ENCODE results near the gene RETREG3. TPM values are rescaled to one million over a fixed set of nuclear protein-coding genes. Genes with fewer than 3 reads are reported as not detected.
A peak's percentile ranks its signal among the peaks of the same experiment; 100 is the strongest.

RETREG3 gene
- total and polyA plus RNA-seq, 2 of the 13 experiments (the other 11 are each of a cell fraction or from before 2014, with no cell fraction given) = 47.0 to 55.8 TPM

DNA sequence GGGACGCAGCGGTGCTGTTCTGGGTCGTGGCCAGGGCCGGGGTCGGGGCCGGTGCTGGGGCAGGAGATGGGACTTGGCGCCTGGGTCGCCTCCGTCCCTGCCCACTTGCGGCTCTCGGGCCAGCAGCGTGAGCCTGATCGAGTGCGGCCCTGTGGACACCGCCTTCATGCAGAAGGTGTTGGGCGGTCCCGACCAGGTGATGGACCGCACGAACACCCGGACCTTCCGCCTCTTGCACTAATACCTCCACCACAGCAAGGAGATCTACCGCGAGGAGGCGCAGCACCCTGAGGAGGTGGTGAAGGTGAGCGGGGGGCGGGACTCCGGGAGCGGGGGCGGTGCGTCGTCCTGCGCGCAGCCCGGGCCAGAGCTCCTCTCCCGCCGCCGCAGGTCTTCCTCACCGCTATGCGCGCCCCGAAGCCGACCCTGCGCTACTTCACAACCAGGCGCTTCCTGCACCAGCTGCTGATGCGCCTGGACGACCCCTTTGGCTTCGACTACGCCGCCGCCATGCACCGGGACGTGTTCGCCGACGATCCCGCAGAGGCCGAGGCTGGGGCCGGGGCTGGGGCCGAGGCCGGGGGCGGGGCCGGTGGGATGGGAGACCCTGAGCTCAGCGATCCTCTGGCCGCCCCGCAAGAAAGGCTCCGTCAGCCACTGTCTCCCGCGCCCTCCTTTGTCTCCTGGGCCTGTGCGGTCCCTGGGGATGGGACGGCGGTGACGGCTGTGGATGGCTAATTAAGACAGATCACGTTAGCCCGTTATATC is 60.9 kb downstream of the RETREG3 start (continued):
- TF ChIP-seq, protein P1, sequence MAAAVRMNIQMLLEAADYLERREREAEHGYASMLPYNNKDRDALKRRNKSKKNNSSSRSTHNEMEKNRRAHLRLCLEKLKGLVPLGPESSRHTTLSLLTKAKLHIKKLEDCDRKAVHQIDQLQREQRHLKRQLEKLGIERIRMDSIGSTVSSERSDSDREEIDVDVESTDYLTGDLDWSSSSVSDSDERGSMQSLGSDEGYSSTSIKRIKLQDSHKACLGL (CRISPR knock-in tag; IDR thresholded peaks at IDR 0.05) = no peak
- TF ChIP-seq POLR2A (IDR thresholded peaks at IDR 0.05; ENCODE audit: insufficient read depth in 1 of 2, low read depth in 2 of 2, low read length in 2 of 2) (no peak; a peak in 1 of 4 replicates), AGO2 (optimal IDR thresholded peaks at IDR 0.05; ENCODE audit: low read depth, low read length) (peak; percentile 87), KAT8 (CRISPR knock-in tag; IDR thresholded peaks at IDR 0.05) (no peak), HOXA3 (CRISPR knock-in tag; IDR thresholded peaks at IDR 0.05) (peak; percentile 45; the same call in 1 of the 2 replicates), ZZZ3 (CRISPR knock-in tag; IDR thresholded peaks at IDR 0.05; ENCODE audit: borderline replicate concordance) (no peak), ZC3H13 (CRISPR knock-in tag; IDR thresholded peaks at IDR 0.05) (peak; percentile 80), HNRNPK (IDR thresholded peaks at IDR 0.05; ENCODE audit: low read depth, low read length, poor library complexity, severe bottlenecking) (peak; percentile 10), ZBTB7A (CRISPR knock-in tag; IDR thresholded peaks at IDR 0.05) (no peak), HNRNPLL (IDR thresholded peaks at IDR 0.05; ENCODE audit: low read depth, low read length, poor library complexity, severe bottlenecking) (peak; percentile 63), CREB1 (IDR thresholded peaks at IDR 0.05) (no peak), CREB1 (CRISPR knock-in tag; IDR thresholded peaks at IDR 0.05) (no peak), ZNF772 (CRISPR knock-in tag; IDR thresholded peaks at IDR 0.05) (0 out of 2 replicates have a peak, but pooled peaks have one; percentile 33), ZNF768 (CRISPR knock-in tag; IDR thresholded peaks at IDR 0.05) (no peak), NKX3-1 (CRISPR knock-in tag; IDR thresholded peaks at IDR 0.05) (no peak), ZFP82 (CRISPR knock-in tag; IDR thresholded peaks at IDR 0.05; ENCODE audit: borderline replicate concordance) (no peak), RBFOX2 (IDR thresholded peaks at IDR 0.05; ENCODE audit: low read depth, low read length) (peak; percentile 77), NFE2L1 (CRISPR knock-in tag; IDR thresholded peaks at IDR 0.05; ENCODE audit: borderline replicate concordance) (no peak), NFKB2 (CRISPR knock-in tag; IDR thresholded peaks at IDR 0.05; ENCODE audit: borderline replicate concordance) (no peak), MLLT10 (CRISPR knock-in tag; IDR thresholded peaks at IDR 0.05) (no peak), CAMTA2 (CRISPR knock-in tag; IDR thresholded peaks at IDR 0.05; ENCODE audit: borderline replicate concordance) (no peak), MZF1 (CRISPR knock-in tag; IDR thresholded peaks at IDR 0.05; ENCODE audit: borderline replicate concordance) (no peak), SAP130 (CRISPR knock-in tag; IDR thresholded peaks at IDR 0.05; ENCODE audit: low read depth) (0 out of 2 replicates have a peak, but pooled peaks have one; percentile 17), HMGA1 (CRISPR knock-in tag; conservative IDR thresholded peaks at IDR 0.05) (no peak), RFX5 (IDR thresholded peaks at IDR 0.05; ENCODE audit: low read depth, low read length) (no peak), ERF (CRISPR knock-in tag; IDR thresholded peaks at IDR 0.05) (no peak), ZBTB3 (CRISPR knock-in tag; IDR thresholded peaks at IDR 0.05; ENCODE audit: borderline replicate concordance, low read depth) (no peak), ZNF10 (CRISPR knock-in tag; IDR thresholded peaks at IDR 0.05; ENCODE audit: borderline replicate concordance, low read depth) (no peak), SIN3B (IDR thresholded peaks at IDR 0.05; ENCODE audit: low read length) (no peak), ATF1 (CRISPR knock-in tag; IDR thresholded peaks at IDR 0.05) (no peak), PAF1 (CRISPR knock-in tag; IDR thresholded peaks at IDR 0.05) (no peak), SP140L (CRISPR knock-in tag; IDR thresholded peaks at IDR 0.05; ENCODE audit: borderline replicate concordance) (no peak)
- TF ChIP-seq, protein P2, sequence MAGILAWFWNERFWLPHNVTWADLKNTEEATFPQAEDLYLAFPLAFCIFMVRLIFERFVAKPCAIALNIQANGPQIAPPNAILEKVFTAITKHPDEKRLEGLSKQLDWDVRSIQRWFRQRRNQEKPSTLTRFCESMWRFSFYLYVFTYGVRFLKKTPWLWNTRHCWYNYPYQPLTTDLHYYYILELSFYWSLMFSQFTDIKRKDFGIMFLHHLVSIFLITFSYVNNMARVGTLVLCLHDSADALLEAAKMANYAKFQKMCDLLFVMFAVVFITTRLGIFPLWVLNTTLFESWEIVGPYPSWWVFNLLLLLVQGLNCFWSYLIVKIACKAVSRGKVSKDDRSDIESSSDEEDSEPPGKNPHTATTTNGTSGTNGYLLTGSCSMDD (CRISPR knock-in tag; IDR thresholded peaks at IDR 0.05) = no peak

All from HepG2 (cell line).